ENCODE measurements around the gene RAPGEF4. TPM values are rescaled to one million over a fixed set of nuclear protein-coding genes. Genes with fewer than 3 reads are reported as not detected.

RAPGEF4 gene
- total RNA-seq, 2 experiments from 2014 or later = 0.85 to 1.3 TPM

GRCh38 chr2:173053043-173053699 is 317.5 kb downstream of the RAPGEF4 start:
- Mint-ChIP-seq H3K9me3 (no peaks in the 10 kb centered on the region), H3K4me1 (ENCODE audit: low read depth) (peaks cover 10% of the 10 kb centered on the region)

GRCh38 chr2:173054466-173054865 is 318.8 kb downstream of the RAPGEF4 start:
- no peak for ATAC-seq
- Mint-ChIP-seq H3K4me1 (ENCODE audit: low read depth) (peaks cover under 1% of the 10 kb centered on the region), H3K27me3 (peaks cover 18% of the 10 kb centered on the region), H3K27ac (no peak overlapping the region), H3K9me3 (no peaks in the 10 kb centered on the region), H3K4me3 (no peak overlapping the region), H3K36me3 (ENCODE audit: low read depth) (no peaks in the 10 kb centered on the region)
- DNase-seq = no peak
- intact Hi-C loops (cut with micrococcal nuclease) = no loop called here
- POLR2A ChIA-PET = interaction anchor here (0.6 kb wide), 1 partner anchor 84 kb away, joined by 3 read pairs; no protein-coding TSS in a partner anchor
- TF ChIP-seq CTCF (IDR thresholded peaks at IDR 0.05) = no peak
- CTCF ChIA-PET = interaction anchor here (1.0 to 3.4 kb wide), 3 partner anchors 10 to 156 kb away, joined by 3 to 12 read pairs (median 3); no protein-coding TSS in a partner anchor

More at GRCh38 chr2:173053043-173053699, 317.5 kb downstream of the RAPGEF4 start:
- H3K4me3 Mint-ChIP-seq = no peak overlapping the region
- intact Hi-C loops (cut with micrococcal nuclease) = no loop called here
- H3K27ac Mint-ChIP-seq = no peak overlapping the region
- DNase-seq (no peak), ATAC-seq (no peak)
- POLR2A ChIA-PET = no interaction called here
- TF ChIP-seq CTCF (IDR thresholded peaks at IDR 0.05) = no peak
- CTCF ChIA-PET = interaction anchor here (3.4 kb wide), 1 partner anchor 157 kb away, joined by 12 read pairs; no protein-coding TSS in a partner anchor
- H3K27me3 Mint-ChIP-seq = peaks cover 18% of the 10 kb centered on the region
- no peaks in the 10 kb centered on the region for H3K36me3 Mint-ChIP-seq (ENCODE audit: low read depth)

- Mint-ChIP-seq H3K27ac (no peak overlapping the region), H3K27me3 (peaks cover 13% of the 10 kb centered on the region), H3K4me1 (ENCODE audit: low read depth) (no peaks in the 10 kb centered on the region), H3K36me3 (ENCODE audit: low read depth) (no peaks in the 10 kb centered on the region), H3K4me3 (no peak overlapping the region), H3K9me3 (no peaks in the 10 kb centered on the region)
- no peak for TF ChIP-seq CTCF (IDR thresholded peaks at IDR 0.05)
- DNase-seq (no peak), ATAC-seq (no peak)
- ChIA-PET POLR2A (interaction anchor here (0.6 kb wide), 1 partner anchor 12 kb away, joined by 3 read pairs; no protein-coding TSS in a partner anchor), CTCF (interaction anchor here (3.4 kb wide), 1 partner anchor 154 kb away, joined by 12 read pairs; no protein-coding TSS in a partner anchor)
- intact Hi-C loops (cut with micrococcal nuclease) = no loop called here
These were observed 321.2 kb downstream of the RAPGEF4 start for GRCh38 chr2:173056705-173057364.

GRCh38 chr2:173058097-173058496 is 322.5 kb downstream of the RAPGEF4 start:
- intact Hi-C loops (cut with micrococcal nuclease) = no loop called here
- Mint-ChIP-seq H3K27me3 (peaks cover 14% of the 10 kb centered on the region), H3K4me3 (no peak overlapping the region), H3K36me3 (ENCODE audit: low read depth) (no peaks in the 10 kb centered on the region), H3K9me3 (no peaks in the 10 kb centered on the region), H3K4me1 (ENCODE audit: low read depth) (no peaks in the 10 kb centered on the region), H3K27ac (no peak overlapping the region)
- ChIA-PET POLR2A (no interaction called here), CTCF (interaction anchor here (1.1 to 1.3 kb wide), 2 partner anchors 152 to 223 kb away, joined by 3 to 7 read pairs; no protein-coding TSS in a partner anchor)
- no peak for TF ChIP-seq CTCF (IDR thresholded peaks at IDR 0.05)
- ATAC-seq (no peak), DNase-seq (no peak)

GRCh38 chr2:173058673-173059072 is 323.0 kb downstream of the RAPGEF4 start:
- no peak for ATAC-seq
- CTCF ChIA-PET = interaction anchor here (1.3 kb wide), 1 partner anchor 151 kb away, joined by 7 read pairs; no protein-coding TSS in a partner anchor
- POLR2A ChIA-PET = no interaction called here

More at GRCh38 chr2:173058673-173059072, 323.0 kb downstream of the RAPGEF4 start:
- Mint-ChIP-seq H3K4me1 (ENCODE audit: low read depth) (no peaks in the 10 kb centered on the region), H3K4me3 (no peak overlapping the region), H3K27ac (no peak overlapping the region), H3K36me3 (ENCODE audit: low read depth) (no peaks in the 10 kb centered on the region), H3K9me3 (no peaks in the 10 kb centered on the region), H3K27me3 (peaks cover 12% of the 10 kb centered on the region)
- TF ChIP-seq CTCF (IDR thresholded peaks at IDR 0.05) = no peak
- no peak for DNase-seq
- intact Hi-C loops (cut with micrococcal nuclease) = no loop called here

Data from activated CD8-positive, alpha-beta T cell treated with anti-CD3 and anti-CD28 coated beads for 36 hours (primary cell).